K562 (cell line): ENCODE results near the gene MATN1. TPM values are rescaled to one million over a fixed set of nuclear protein-coding genes. Genes with fewer than 3 reads are reported as not detected.
A peak's percentile ranks its signal among the peaks of the same experiment; 100 is the strongest.

Experiments
- ARHGAP35 ChIP-seq: fragments of 450-650 bp; IDR thresholded peaks from 2 replicates; pipeline ENCODE4 v1.6.1; 2018; ENCODE audit not compliant: partially characterized antibody
- CEBPG ChIP-seq, 3 experiments: fragments of 200-800 bp in 1 of 3; sonication (Bioruptor generic) in 1 of 3; sonication (generic) in 1 of 3; formaldehyde crosslinking in 1 of 3; IDR thresholded peaks in 2 of 3; conservative IDR thresholded peaks in 1 of 3; 2 replicates each; pipeline versions ENCODE4 v1.6.1 to v1.8.0; 2016 to 2022; ENCODE audit warnings: missing compliant biosample characterization in 2 of 3, missing genetic modification characterization in 2 of 3, mild to moderate bottlenecking in 1 of 3, missing genetic modification reagents in 1 of 3
- CUX1 ChIP-seq: fragments of 200-800 bp; sonication (Bioruptor generic); IDR thresholded peaks from 2 replicates; pipeline ENCODE4 v1.6.1; 2016; ENCODE audit warnings: missing genetic modification characterization, missing compliant biosample characterization
- HDAC8 ChIP-seq: fragments of 450-650 bp; IDR thresholded peaks from 2 replicates; pipeline ENCODE4 v1.6.1; 2016; ENCODE audit warnings: mild to moderate bottlenecking, missing genetic modification characterization, moderate library complexity, missing compliant biosample characterization
- KDM2B ChIP-seq: fragments of 250-450 bp; sonication (Bioruptor Pico); IDR thresholded peaks from 2 replicates; pipeline ENCODE4 v1.8.0; 2021; ENCODE audit warnings: mild to moderate bottlenecking, moderate library complexity
- PHB2 ChIP-seq: fragments of 450-650 bp; IDR thresholded peaks from 2 replicates; pipeline ENCODE4 v1.6.1; 2017; ENCODE audit warnings: low read depth
- RB1 ChIP-seq: fragments of 450-650 bp; IDR thresholded peaks from 2 replicates; pipeline ENCODE4 v1.6.1; 2017; ENCODE audit warnings: low read depth, mild to moderate bottlenecking
- ZNF695 ChIP-seq: fragments of 450-650 bp; formaldehyde crosslinking; IDR thresholded peaks from 2 replicates; pipeline ENCODE4 v1.4.0; 2020; ENCODE audit warnings: mild to moderate bottlenecking, moderate library complexity
- polyA plus RNA-seq, 8 experiments: library from polyadenylated mRNA; depleted of rRNA in 4 of 8; stranded (reverse) in 5 of 8; unstranded in 3 of 8; fragments of >200 nt; fragmentation: Nextera tagmentation in 2 of 8; fragmentation: Illumina TruSeq in 1 of 8; extraction: Ambion mirVana in 2 of 8; extraction: Trizol in 1 of 8; gene quantifications; 2 replicates each; pipeline versions ENCODE4 v1.2.1 to v1.2.3, GENCODE V29; 2011 to 2014; ENCODE audit warnings: inconsistent platforms in 1 of 8, missing spikeins in 1 of 8
- total RNA-seq, 7 experiments: library from RNA; depleted of rRNA in 6 of 7; stranded (reverse); fragments of >200 nt in 6 of 7; fragmentation: Illumina TruSeq in 2 of 7; extraction: Trizol in 2 of 7; gene quantifications; 2 replicates each; pipeline versions ENCODE4 v1.2.1 to v1.2.3, GENCODE V29; 2011 to 2021; ENCODE audit warnings: low replicate concordance in 1 of 7
- TF ChIP-seq, protein P1 (sequence below): sonication (generic); formaldehyde crosslinking; IDR thresholded peaks from 2 replicates; pipeline ENCODE4 v1.8.0; 2022; ENCODE audit warnings: mild to moderate bottlenecking, missing genetic modification reagents, borderline replicate concordance
- TF ChIP-seq, protein P2 (sequence below), 2 experiments: IDR thresholded peaks; 2 replicates each; pipeline ENCODE4 v1.6.1; 2012; ENCODE audit warnings: improper control_type of control experiment in 2 of 2, low read depth in 2 of 2, low read length in 2 of 2, borderline replicate concordance in 1 of 2
- TF ChIP-seq, protein P3 (sequence below): fragments of 250-450 bp; sonication (Bioruptor Pico); IDR thresholded peaks from 2 replicates; pipeline ENCODE4 v1.4.0; 2020; ENCODE audit warnings: mild to moderate bottlenecking, moderate library complexity

The MATN1 gene
- total and polyA plus RNA-seq, 9 of the 15 experiments (the other 6 are each of a cell fraction or from before 2014, with no cell fraction given), result 0.10 to 2.3 (median 1.2) TPM

GRCh38 chr1:30756545-30757351 is 33.4 kb upstream of the MATN1 start (continued):
- TF ChIP-seq, protein P1, sequence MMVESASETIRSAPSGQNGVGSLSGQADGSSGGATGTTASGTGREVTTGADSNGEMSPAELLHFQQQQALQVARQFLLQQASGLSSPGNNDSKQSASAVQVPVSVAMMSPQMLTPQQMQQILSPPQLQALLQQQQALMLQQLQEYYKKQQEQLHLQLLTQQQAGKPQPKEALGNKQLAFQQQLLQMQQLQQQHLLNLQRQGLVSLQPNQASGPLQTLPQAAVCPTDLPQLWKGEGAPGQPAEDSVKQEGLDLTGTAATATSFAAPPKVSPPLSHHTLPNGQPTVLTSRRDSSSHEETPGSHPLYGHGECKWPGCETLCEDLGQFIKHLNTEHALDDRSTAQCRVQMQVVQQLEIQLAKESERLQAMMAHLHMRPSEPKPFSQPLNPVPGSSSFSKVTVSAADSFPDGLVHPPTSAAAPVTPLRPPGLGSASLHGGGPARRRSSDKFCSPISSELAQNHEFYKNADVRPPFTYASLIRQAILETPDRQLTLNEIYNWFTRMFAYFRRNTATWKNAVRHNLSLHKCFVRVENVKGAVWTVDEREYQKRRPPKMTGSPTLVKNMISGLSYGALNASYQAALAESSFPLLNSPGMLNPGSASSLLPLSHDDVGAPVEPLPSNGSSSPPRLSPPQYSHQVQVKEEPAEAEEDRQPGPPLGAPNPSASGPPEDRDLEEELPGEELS (CRISPR knock-in tag), result 0 out of 2 replicates have a peak, but pooled peaks have one; percentile 43
- TF ChIP-seq CUX1 (CRISPR knock-in tag) (no peak), ARHGAP35 (no peak), KDM2B (no peak), ZNF695 (CRISPR knock-in tag) (0 out of 2 replicates have a peak, but pooled peaks have one; percentile 20), PHB2 (no peak), HDAC8 (tag) (no peak), RB1 (0 out of 2 replicates have a peak, but pooled peaks have one; percentile 1), CEBPG (CRISPR knock-in tag; IDR thresholded peaks at IDR 0.05) (no peak; the same call in none of the 2 replicates), CEBPG (tag; conservative IDR thresholded peaks at IDR 0.05 in 1 of 2, IDR thresholded peaks at IDR 0.05 in 1 of 2) (peak; percentile 80 to 87)
- TF ChIP-seq, protein P2, sequence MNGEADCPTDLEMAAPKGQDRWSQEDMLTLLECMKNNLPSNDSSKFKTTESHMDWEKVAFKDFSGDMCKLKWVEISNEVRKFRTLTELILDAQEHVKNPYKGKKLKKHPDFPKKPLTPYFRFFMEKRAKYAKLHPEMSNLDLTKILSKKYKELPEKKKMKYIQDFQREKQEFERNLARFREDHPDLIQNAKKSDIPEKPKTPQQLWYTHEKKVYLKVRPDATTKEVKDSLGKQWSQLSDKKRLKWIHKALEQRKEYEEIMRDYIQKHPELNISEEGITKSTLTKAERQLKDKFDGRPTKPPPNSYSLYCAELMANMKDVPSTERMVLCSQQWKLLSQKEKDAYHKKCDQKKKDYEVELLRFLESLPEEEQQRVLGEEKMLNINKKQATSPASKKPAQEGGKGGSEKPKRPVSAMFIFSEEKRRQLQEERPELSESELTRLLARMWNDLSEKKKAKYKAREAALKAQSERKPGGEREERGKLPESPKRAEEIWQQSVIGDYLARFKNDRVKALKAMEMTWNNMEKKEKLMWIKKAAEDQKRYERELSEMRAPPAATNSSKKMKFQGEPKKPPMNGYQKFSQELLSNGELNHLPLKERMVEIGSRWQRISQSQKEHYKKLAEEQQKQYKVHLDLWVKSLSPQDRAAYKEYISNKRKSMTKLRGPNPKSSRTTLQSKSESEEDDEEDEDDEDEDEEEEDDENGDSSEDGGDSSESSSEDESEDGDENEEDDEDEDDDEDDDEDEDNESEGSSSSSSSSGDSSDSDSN (IDR thresholded peaks at IDR 0.05; ENCODE audit: borderline replicate concordance in 1 of 2, low read depth in 2 of 2, low read length in 2 of 2), result peak in 1 of 2 experiments; percentile 33; a peak in 1 of 4 replicates
- TF ChIP-seq, protein P3, sequence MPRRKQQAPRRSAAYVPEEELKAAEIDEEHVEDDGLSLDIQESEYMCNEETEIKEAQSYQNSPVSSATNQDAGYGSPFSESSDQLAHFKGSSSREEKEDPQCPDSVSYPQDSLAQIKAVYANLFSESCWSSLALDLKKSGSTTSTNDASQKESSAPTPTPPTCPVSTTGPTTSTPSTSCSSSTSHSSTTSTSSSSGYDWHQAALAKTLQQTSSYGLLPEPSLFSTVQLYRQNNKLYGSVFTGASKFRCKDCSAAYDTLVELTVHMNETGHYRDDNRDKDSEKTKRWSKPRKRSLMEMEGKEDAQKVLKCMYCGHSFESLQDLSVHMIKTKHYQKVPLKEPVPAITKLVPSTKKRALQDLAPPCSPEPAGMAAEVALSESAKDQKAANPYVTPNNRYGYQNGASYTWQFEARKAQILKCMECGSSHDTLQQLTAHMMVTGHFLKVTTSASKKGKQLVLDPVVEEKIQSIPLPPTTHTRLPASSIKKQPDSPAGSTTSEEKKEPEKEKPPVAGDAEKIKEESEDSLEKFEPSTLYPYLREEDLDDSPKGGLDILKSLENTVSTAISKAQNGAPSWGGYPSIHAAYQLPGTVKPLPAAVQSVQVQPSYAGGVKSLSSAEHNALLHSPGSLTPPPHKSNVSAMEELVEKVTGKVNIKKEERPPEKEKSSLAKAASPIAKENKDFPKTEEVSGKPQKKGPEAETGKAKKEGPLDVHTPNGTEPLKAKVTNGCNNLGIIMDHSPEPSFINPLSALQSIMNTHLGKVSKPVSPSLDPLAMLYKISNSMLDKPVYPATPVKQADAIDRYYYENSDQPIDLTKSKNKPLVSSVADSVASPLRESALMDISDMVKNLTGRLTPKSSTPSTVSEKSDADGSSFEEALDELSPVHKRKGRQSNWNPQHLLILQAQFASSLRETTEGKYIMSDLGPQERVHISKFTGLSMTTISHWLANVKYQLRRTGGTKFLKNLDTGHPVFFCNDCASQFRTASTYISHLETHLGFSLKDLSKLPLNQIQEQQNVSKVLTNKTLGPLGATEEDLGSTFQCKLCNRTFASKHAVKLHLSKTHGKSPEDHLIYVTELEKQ (CRISPR knock-in tag), result 0 out of 2 replicates have a peak, but pooled peaks have one; percentile 56
